ENCODE data around the gene CDKAL1. TPM values are rescaled to one million over a fixed set of nuclear protein-coding genes. Genes with fewer than 3 reads are reported as not detected.

Gene CDKAL1
- total and polyA plus RNA-seq, 9 of the 15 experiments (the other 6 are each of a cell fraction or from before 2014, with no cell fraction given) = 11.2 to 36.3 (median 20.1) TPM

DNA sequence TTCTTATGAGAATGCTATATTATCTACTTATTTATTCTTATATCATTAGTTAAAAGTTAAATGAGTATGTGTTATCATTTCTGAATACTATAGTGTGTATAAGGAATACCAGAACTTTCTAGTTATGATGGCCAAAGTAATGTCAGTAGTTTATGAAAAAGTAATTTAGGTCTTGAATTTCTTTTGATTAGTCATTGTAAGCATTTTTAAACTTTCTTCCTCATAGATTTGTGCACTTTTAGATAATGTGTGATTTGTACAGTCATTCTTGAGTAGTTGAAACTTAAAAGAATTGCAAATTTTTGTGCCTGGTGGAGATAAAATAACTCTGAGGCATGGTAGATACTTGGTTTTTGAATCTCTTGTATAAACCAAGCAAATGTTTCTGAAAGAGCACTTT lies 311.3 kb downstream of the CDKAL1 start (continued):
- no peak for TF ChIP-seq MGA (IDR thresholded peaks at IDR 0.05)
- peak; percentile 47 for TF ChIP-seq CBFA2T3 (IDR thresholded peaks at IDR 0.05)
- no peak for TF ChIP-seq ZC3H4 (CRISPR knock-in tag; IDR thresholded peaks at IDR 0.05; ENCODE audit: borderline replicate concordance)
- TF ChIP-seq SNRNP70 (optimal IDR thresholded peaks at IDR 0.05; ENCODE audit: low read depth, low read length) = no peak
- no peak for TF ChIP-seq ZNF561 (CRISPR knock-in tag; conservative IDR thresholded peaks at IDR 0.05)
- no peak for TF ChIP-seq ZNF780A (CRISPR knock-in tag; IDR thresholded peaks at IDR 0.05)
- TF ChIP-seq HOMEZ (CRISPR knock-in tag; IDR thresholded peaks at IDR 0.05) = no peak
- no peak for TF ChIP-seq ZNF589 (CRISPR knock-in tag; IDR thresholded peaks at IDR 0.05; ENCODE audit: low read depth)
- no peak for TF ChIP-seq AFF4 (CRISPR knock-in tag; IDR thresholded peaks at IDR 0.05)
- TF ChIP-seq XRCC5 (IDR thresholded peaks at IDR 0.05; ENCODE audit: low read depth, low read length) = no peak

Data from K562 (cell line).